NCI-H748 (cell line): ENCODE results near the gene ANKFY1.

Experiments
- DNase-seq: peaks from one replicate; lab custom pipeline; 2025; ENCODE audit not compliant: unreplicated experiment; lab: John Stamatoyannopoulos, UW

Gene ANKFY1, protein sequence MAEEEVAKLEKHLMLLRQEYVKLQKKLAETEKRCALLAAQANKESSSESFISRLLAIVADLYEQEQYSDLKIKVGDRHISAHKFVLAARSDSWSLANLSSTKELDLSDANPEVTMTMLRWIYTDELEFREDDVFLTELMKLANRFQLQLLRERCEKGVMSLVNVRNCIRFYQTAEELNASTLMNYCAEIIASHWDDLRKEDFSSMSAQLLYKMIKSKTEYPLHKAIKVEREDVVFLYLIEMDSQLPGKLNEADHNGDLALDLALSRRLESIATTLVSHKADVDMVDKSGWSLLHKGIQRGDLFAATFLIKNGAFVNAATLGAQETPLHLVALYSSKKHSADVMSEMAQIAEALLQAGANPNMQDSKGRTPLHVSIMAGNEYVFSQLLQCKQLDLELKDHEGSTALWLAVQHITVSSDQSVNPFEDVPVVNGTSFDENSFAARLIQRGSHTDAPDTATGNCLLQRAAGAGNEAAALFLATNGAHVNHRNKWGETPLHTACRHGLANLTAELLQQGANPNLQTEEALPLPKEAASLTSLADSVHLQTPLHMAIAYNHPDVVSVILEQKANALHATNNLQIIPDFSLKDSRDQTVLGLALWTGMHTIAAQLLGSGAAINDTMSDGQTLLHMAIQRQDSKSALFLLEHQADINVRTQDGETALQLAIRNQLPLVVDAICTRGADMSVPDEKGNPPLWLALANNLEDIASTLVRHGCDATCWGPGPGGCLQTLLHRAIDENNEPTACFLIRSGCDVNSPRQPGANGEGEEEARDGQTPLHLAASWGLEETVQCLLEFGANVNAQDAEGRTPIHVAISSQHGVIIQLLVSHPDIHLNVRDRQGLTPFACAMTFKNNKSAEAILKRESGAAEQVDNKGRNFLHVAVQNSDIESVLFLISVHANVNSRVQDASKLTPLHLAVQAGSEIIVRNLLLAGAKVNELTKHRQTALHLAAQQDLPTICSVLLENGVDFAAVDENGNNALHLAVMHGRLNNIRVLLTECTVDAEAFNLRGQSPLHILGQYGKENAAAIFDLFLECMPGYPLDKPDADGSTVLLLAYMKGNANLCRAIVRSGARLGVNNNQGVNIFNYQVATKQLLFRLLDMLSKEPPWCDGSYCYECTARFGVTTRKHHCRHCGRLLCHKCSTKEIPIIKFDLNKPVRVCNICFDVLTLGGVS

DNA sequence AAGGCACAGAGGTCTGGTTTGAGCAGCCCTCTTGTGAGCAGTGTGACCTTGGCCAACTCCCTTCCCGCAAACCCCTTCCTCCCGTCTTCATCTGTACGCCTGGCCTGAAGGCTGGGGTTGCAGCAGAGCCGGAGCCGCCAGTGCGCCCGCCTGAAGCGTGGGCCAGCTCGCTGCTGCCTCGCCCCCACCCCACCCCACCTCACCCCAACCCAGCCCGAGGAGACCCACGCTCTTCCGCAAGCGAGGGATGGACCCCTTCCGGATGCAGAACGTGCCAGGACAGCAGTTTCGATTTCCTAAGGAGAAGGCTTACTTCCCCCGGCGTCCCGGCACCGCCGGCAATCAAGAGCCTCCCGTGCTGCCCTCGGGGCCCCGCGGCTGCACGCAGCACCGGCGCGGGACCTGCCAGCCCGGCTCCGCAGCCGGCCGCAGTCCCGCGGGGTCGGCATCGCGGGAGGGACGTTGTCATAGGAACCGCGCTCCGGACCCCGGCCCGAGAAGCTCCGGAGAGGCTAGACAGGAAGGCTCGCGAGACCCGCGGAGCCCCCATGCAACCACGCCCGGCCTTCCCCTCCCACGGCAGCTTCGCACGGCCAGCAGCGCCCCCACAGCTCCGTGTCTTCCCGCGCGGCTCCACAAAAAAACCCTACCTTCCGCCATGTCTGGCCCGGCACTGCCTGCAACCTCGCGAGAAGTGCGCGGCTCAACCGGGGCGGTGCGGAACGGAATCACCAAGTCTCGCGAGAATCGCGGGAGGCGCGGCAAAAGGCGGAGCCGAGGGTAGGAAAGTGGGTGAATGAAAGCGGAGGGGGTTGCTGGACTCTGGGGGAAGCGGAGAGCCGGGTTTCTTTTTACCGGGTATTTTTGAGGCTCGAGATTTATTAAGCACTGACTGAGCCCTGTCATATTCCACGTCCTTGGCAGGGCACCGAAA is at the start of gene ANKFY1:
Gene ANKFY1 (minus strand): TSS at position 698 of the 934 bp plus-strand sequence. CDS start 38 bp downstream, at position 660.
- DNase-seq = peak; percentile 97

DNA sequence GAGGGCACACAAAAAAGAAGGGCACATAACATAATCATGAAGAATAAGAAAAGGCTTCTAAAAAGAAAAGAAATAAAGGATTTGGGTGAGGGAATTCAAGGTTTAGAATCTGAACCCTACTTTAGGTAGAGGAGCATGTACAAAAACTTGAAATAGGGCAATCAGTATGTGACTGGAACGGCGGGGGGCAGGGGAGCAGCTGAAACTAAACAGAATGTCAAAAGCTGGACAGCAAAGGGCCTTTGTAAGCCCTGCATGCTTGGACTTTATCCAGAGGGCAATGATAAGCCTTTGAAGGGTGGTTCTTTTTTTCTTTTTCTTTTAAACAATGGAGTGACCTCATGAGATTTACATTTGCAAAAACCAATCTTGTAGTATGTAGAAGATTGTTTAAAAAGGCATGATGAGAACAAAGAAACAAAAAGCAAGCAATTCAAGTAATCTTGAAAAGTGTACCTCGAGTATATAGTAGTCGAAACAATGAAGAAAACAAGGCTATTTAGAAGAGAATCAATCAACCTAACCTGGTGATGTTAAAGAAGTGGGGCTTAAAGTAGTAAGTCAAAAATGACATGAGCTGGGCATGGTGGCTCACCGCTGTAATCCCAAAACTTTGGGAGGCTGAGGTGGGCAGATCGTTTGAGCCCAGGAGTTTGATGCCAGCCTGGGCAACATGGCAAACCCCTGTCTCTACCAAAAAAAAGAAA is 46.7 kb upstream of the ANKFY1 start:
- no peak for DNase-seq

DNA sequence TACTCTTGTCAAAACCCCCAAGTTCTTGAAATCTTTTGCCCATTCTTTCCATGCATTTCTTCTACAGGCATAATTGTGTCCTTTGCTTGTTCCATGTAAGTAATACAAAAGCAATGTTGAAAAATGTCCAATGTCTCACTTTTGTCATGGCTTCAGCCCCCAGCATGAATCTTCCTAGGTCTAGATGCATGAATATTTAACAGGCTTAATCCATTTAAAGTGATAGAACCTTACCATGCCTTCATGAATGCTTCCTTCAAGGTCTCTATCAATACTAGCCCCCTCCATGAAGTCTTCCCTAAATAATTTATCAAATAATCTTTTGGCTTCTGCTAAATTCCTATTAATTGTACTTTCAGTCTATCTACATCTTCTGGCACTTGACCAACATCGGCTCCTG is 46.1 kb upstream of the ANKFY1 start:
- DNase-seq = no peak

DNA sequence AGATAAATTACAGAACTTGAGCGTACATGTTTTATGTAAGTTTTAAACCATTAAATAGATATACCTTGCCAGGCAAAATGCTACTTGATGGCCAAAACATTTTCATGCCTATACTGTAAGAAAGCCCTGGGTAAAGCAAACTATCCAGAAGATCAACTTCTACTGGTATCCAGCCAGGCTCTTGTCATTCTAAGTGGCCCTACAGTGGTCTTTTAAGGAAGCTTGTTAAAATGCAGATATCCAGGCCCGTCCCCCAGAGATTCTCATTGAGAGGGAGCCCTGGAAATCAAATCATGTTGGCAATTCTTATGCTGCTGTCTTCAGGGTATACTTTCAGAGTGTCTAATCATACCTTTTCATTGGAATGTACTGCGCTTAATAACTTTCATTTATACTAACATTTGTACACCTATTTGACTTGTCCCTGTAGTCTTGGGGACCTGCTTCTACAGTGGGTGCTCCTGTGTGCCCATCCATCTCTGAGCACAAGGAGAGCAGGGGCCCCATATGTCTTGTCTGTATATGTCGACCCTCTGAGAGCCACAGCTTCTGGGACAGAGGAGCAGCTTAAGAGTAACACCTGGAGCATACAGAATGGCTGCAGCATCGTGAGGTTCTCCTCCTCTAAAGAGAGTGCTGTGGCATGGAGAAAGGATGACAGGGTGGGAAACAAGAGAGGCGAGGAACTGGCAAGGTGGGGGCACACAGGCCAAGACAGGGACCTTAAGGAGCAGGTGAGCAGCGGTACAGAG is 43.6 kb upstream of the ANKFY1 start:
- DNase-seq = no peak

DNA sequence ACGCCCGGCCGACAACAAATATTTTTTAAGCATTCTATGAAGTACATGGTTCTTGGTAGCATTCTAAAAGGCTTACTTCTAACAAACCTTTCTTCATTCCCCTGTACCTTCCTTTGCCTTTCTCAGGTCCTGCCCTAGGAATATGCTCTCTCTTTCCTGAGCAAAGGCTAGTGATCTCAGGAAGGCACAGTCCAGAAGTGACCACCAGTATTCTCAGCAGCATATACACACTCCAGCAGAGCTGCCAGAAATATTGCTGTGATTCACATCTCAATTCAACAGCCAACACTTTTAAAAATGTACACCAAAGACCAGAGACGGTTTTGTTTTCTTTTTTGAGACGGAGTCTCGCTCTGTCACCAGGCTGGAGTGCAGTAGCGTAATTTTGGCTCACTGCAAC is 41.4 kb upstream of the ANKFY1 start:
- DNase-seq = no peak

DNA sequence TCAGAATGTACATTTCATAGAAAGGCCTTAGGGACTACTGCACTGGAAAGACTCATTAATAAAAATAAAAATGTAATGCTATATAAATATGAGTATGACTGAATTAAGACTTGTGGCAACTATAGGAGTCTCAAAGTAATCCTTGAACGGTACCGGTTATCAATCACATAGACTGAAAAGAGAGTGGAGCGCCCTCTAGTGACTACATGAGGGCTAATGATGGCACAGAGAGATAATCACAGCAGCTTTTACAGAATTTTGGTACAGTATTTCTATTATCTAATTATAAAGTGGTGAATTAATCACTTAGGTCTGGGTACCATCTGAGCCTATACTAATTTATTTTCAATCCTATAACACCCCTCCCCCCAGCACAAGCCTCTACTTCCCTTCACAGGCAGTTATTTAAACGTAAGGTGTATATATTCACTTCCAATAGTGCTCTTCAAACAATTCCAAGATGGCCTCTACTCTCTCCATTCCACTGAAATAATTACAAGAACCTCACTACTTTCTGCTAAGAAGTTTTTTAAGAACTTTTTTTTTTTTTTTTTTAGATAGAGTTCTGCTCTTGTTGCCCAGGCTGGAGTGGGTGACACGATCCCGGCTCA is 40.7 kb upstream of the ANKFY1 start:
- DNase-seq = peak; percentile 47

DNA sequence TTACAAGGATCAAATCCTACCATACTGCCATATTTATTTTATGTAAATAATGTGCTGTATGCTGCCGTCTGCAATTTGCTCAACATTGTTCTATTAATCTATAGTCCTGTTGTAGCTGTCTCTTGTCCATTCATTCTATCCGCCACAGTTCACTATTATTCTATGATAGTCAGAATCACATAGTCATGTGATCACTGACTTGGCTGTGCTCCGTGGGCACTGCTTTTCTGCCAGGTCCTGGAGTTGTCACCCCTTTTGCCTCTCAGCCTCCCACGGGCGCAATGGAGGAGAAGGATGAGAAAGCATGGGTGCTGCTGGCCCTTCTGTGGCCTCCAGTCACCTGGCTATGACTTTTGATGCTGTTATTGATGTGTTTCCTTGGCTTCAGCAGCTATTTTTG is 37.3 kb upstream of the ANKFY1 start:
- DNase-seq = no peak

DNA sequence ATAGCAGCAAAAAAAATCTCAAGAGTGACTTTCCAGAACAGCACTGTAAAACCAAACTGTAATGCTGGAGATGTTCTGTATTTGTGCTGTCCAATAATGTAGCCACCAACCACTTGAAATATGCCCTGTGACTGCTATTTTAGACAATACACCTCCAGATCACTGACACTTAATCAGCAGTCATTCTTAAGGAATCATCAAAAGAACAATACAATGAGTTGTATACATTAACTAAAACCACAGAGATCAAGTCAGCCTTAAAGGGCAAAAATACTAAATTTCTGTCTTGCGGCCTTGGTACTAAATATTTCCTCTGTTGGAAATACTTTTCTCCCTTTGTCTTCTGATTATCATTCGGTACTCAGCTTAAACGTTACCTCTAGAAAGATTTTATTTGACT is 33.6 kb upstream of the ANKFY1 start:
- no peak for DNase-seq

DNA sequence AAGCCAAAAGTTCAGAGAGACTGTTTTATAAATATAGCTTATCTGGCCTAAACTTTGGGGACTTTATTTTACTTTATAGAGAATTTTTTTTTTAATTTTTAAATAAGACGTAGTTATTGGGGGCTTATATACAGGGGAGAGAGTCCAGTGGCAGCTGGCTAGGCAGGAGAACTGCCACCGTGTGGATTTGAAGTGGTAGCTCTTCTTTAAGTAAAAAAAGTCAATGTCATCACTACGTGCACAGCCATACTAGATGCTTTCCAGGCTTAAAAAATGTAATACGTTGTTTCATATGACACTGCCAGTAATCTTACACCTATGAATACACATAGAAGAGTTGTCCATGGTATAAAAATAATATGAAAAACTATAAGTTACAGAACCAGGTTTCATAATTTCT is 31.9 kb upstream of the ANKFY1 start:
- DNase-seq = no peak

DNA sequence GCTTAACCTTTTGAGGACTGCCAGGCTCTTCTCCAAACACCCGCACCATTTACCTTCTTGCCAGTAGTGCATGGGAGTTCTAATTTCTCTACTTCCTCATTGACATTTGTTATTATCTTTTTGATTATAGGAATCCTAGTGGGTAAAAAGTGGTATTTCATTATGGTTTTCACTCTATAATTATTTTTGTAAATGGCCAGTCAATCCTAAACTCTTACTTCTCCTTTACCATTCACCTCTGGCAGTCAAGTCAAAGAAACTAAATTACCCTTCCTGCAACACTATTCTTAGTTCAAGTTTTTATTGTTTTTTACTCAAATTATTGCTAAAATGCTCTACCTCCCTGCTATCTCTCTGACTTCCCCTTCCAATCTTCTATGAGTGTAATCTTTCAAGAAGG is 29.8 kb upstream of the ANKFY1 start:
- DNase-seq = no peak

DNA sequence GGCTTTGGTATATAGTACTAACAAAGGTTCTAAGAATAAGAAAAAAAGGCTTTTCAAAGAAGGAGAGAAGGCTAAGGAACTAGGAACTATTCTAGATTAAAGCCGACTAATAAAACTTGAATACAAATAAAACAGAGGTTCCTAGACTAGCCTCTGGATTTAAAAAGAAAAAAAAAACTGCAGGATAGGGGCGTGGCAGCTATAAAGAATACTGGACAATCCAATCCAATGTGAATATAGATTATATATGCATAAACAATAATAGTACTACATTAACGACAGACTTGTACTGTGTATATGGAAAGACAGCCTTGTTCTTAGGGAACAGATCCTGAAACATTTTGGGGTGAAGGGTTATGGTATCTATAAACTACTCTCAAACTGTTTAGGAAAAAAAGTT is 23.9 kb upstream of the ANKFY1 start:
- no peak for DNase-seq

DNA sequence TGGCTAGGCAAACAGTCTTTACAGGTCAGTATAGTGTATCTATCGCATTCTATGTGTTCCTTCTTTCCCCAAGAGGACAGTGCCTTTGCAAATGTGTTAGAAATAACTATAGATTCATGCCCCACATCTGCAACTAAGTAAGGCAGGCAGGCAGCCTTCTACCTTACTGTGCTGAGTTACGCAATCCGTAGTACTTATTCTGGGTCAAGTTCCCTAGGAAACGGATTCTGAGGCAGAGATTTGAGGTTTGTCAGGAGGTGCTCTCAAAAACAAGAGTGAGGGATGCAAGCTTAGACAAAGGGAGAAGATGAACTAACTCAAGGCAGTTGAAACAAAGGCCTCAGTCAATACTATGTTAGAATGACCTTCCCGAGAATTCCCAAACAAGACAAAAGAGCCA is 12.7 kb upstream of the ANKFY1 start:
- DNase-seq = no peak

DNA sequence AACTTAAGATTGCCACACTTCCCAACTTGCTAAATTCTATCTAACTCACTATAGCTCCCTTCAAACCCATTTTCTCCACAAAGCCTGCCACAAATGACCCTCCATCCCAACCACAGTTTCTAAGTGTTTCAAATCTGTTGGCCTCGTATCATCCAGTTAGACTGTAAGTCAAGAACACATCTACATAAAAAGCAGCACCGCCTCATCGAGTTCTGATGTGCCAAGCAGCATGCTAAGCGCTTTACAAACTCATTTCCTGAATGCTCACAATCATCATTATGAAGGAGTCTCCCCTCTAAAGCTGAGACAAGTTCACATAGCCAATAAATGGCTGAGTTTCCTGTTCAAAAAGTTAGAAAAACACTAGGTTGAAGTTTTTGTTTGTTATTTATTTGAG is 9.2 kb upstream of the ANKFY1 start:
- no peak for DNase-seq

DNA sequence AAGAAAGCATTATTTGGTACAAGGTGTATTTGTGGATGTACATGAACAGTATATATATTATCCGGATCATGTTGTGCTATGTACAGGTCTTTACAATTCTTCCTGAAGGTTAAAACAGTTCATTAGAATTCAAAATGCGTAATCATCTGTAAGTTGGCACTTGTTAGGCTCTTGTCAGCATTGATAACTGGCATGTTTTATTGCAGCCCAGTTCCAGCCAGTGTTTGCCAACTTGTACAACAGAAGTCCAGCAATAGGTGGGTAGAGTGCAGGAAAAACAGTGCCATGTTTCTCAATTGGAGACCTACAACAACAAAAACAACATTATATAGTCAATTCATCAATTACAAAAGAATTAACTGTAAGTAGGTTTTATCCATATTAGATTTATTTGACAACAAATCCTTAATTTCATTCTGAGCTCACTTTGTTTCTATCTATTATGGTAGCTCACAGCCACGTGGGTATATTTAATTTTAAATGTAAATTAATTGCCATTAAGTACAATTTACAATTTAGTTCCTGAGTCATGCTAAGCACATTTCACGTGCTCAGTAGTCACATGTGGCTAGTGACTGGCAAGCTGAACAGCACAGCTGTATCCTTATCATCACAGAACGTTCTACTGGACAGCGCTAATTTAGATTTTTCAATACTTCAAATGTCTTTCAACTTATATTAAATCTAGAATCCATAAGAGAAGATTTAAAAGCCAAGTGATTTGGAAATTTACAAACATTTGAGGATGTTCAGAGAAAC is 8.6 kb upstream of the ANKFY1 start:
- DNase-seq = no peak

DNA sequence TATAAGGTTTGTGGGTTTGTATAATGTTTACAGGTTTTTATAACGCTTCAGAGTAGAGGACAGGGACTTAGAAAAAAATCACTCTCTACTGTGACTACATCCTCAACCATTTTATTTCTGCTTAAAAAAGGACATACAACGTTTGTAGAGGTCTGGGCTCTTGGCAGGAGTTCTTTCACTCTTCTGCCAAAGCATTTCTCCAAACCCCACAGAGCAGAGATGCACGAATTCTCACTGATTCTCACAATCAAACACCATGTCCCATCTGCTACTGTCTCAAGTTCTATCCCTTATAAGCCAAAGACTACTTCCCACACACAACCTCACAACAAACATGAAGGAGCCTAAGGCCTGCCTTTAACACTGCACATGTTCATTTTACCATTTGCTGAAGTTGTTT is 7.0 kb upstream of the ANKFY1 start:
- DNase-seq = no peak

DNA sequence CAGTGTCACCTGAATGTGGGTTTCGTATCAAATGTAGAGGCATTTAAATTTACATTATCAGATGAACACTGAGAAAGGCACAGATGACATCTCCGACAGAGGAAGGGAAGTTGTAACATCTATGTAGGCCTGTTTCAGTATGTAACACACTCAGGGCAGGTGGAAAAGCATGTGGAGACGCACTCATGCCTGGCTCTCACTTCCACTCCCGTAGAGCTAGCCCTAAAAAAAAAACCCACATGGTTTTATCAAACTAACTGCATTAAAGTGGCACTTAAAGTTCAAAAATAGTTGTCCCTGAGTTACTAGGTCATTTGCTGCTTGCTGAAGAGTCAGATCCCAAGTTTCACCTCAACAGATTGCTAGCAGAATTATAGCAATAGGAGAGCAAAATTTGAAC is 6.1 kb upstream of the ANKFY1 start:
- DNase-seq = no peak

DNA sequence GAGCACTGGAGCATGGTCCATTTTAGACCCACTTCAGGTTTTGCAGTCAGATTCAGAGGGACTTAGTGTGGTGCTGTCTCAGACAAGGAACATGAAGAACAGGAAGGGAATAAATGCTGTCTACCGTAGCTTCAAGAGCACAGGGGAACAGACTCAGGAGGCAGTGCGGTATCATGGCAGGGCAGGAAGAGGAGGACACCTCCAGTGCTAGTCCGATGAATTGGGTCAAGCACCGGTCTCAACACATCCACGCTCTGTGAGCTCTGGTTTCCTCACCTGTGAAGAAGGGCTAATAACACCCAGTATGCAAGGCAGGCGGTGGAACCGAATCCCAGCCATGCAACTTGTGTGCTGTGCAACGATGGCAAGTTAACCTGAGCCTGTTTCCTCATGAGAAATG is 3.6 kb upstream of the ANKFY1 start:
- DNase-seq = no peak

DNA sequence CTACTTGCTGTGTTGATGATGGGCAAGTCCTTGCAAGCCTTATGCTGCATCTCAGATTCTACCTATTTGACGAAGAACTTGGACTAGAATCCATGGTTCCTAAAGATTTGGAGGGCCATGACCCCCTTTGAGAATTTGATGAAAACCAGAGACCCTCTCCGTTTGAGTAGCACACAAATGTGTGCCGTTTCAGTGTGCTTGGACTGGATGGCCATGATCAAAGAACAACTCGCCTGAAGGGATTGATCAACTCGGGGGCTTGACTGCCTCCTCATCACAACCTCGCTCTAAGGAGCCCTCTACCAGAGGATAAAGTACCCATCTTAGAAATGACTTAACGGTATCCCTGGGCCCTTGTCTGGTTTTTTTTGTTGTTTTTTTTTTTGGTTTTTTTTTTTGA is 2.8 kb upstream of the ANKFY1 start:
- no peak for DNase-seq
